ENCODE results near the gene HPD.

DNA sequence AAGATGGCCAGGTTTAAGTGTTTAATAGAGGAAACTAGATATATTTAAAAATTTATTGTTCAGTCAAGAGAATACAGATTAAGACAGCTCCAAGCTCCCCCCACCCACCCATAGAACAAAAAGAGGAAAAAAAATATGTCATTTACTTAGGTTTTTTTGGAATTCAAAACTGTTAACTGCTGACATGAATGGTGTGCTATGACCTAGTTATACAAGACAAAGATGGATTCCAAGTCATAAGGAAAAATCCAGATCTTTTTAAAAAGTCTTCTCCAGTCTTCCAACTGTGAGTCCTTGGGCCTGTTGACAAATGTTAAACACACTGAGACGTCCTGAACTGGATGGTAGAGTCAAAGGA is 56.2 kb downstream of the HPD start:
- no peak for TF ChIP-seq EZH2 (IDR thresholded peaks at IDR 0.05; ENCODE audit: borderline replicate concordance, low read depth, low read length, severe bottlenecking)
- no peak for TF ChIP-seq POLR2A (IDR thresholded peaks at IDR 0.05; ENCODE audit: low read depth, low read length)
